Eye (tissue), 1 donor: ENCODE results near the gene PSMC3.

Experiments used
- DNase-seq: peaks from one replicate; pipeline ENCODE4 v3.0.0-alpha.2; 2015

The PSMC3 gene

GRCh38 chr11:47375020-47375419 lies 51.2 kb downstream of the PSMC3 start:
- no peak for DNase-seq

- DNase-seq, result no peak
Measured at GRCh38 chr11:47374720-47375019, 51.6 kb downstream of the PSMC3 start.

GRCh38 chr11:47373876-47374719 lies 52.1 kb downstream of the PSMC3 start:
- peak; percentile 83 for DNase-seq

GRCh38 chr11:47372422-47372821 lies 53.8 kb downstream of the PSMC3 start:
- DNase-seq, result no peak

GRCh38 chr11:47369676-47370075 lies 56.6 kb downstream of the PSMC3 start:
- DNase-seq, result no peak
